GM21390 (cell line): ENCODE data around the gene PDLIM5.
"Not testable (repeated sequence)": the region's sequence is repeated elsewhere in the genome, so short reads cannot be mapped to it uniquely, and the experiment has no call there.

Experiments used
- ATAC-seq: cut with Tn5 transposase; IDR thresholded peaks from one replicate; pipeline ENCODE4 v1.9.1; 2021; ENCODE audit not compliant: unreplicated experiment

Gene PDLIM5

DNA sequence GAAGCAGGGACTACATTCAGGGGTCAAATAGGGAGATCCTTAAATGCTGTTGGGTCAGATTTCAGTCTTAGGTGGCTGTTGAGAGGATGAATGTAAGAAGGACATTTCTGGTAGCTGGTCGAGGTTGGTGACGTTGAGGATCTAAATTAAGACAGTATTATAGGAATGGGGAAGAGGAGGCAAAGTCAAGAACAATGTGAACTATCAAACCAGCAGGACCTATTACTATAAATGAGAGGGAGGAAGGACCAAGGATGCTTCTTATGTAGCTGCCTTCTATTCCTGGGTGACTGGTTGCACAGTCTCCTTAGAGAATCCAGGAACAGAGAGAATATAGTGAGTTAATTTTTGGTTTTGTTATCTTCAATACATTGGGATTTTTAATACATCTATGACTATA, 187.6 kb downstream of the PDLIM5 start:
- no peak for ATAC-seq

DNA sequence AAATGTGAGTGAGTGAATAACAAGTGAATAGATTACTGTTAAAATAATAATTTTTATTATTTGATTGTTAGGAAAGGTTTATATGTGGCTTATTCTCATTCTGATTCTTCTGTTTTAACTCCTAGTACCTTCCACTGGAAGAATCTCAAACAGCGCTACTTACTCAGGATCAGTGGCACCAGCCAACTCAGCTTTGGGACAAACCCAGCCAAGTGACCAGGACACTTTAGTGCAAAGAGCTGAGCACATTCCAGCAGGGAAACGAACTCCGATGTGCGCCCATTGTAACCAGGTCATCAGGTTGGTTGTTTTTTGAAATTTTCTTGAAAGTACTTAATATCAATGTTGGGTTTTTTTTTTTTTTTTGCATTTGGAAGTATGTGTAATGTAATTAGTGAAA, 188.4 kb downstream of the PDLIM5 start:
- no peak for ATAC-seq

GRCh38 chr4:94641702-94642560, 190.2 kb downstream of the PDLIM5 start:
- no peak for ATAC-seq

DNA sequence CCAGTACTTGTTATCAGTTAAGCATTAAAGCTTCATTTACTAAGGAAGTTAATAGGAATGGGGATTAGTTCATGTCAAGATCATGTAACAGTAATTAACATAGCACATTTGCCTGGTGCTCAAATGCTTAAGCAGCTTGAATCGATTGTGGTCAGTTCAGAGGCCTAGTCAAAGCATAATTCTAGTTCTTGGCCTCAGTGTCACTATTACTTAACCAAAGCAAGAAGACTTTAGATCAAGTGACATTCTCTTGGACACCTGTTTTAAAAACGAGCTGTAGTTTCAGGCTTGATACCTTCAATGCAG, 190.8 kb downstream of the PDLIM5 start:
- no peak for ATAC-seq

DNA sequence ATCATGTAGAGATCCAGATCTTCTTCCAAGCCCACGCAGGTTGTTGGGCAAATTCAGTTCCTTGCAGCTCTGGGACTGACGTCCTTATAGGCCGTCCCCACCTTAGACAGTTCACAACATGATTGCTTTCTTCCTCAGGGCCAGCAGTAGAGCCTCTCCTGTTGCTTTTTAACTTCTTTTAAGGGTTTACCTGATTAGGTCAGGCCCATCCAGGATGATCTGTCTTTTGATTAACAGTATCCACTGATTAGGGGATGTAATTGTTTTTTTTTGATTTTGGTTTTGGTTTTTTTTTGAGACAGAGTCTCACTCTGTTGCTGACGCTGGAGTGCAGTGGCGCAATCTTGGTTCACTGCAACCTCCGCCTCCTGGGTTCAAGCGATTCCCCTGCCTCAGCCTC, 197.0 kb downstream of the PDLIM5 start:
- no peak for ATAC-seq

- no peak for ATAC-seq
Observed at GRCh38 chr4:94649381-94650133, 197.8 kb downstream of the PDLIM5 start.

DNA sequence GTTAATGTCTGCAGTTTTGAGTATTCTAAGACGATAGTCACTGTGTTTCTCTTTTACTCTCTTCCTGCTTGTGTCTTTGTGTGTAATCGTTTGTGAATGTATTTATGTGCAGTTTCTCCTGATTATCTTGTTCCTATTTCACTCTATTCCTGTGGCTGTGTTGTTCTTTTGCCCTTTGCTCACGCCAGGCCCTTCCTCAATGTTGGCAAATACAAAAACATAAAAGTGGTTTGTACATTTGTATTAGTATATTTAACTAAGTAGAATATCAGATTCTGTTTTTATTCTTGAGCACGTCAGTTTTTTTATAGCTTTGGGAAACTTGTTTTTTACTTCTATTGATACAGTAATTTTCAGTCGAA, 198.4 kb downstream of the PDLIM5 start:
- no peak for ATAC-seq

DNA sequence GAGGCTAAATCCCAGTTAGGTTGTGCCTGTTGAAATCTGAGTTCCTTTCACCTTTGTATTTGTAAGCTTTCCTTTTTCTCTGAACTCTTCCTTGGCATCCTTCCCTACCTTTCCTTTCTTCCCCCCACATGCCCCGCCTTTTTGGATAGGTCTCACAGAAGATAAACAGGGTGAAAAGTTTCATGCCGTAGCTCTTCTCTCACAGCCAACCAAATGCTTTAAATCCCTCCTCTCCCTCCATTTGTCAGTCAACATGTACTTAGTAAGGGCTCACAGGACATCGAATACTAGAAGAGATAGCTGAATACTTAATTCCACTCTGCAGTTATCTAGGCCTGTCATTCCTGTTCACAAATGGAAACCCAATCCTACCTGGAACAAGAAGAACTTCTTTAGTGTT, 198.9 kb downstream of the PDLIM5 start:
- ATAC-seq, result no peak

- no peak for ATAC-seq
Observed at GRCh38 chr4:94653095-94653649, 201.4 kb downstream of the PDLIM5 start.

DNA sequence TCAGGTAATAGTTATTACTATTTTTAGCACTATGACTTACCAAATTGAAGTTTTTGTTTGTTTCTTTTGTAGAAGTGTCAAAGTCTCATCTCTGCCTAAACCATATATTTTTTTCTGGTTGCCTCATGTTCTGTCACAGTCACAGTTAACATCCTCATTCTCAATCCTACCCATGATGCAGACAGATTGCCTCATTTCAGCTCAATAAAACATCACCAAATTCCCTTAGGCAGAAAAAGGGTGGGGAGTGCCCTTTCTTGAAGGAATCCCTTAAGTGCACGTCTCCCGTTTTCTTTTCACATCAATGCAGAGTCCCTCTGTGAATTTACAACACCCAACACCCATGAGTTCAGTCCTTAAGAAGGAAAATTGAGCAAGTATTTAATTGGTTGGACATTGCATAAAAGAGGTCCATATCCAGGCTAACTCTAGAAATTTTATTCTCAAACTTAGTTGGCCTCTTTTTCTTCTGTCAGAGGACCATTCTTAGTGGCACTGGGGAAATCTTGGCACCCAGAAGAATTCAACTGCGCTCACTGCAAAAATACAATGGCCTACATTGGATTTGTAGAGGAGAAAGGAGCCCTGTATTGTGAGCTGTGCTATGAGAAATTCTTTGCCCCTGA, 202.4 kb downstream of the PDLIM5 start:
- ATAC-seq, result no peak

- no peak for ATAC-seq
Observed at GRCh38 chr4:94654714-94655113, 203.0 kb downstream of the PDLIM5 start.

- ATAC-seq, result no peak
Observed at GRCh38 chr4:94660614-94661013, 208.9 kb downstream of the PDLIM5 start.

DNA sequence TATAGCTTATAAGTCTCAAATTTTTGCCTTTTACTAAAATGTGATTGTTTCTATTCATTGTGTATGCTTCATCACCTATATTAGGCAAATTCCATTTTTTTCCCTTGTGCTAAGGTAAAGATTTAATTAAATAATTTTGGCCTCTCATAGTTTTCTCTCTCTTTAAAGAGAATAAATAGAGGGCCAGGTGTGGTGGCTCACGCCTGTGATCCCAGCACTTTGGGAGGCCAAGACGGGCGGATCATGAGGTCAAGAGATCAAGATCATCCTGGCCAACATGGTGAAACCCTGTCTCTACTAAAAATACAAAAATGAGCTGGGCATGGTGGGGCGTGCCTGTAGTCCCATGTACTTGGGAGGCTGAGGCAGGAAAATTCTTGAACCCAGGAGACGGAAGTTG, 213.3 kb downstream of the PDLIM5 start:
- ATAC-seq, result not testable (repeated sequence)

GRCh38 chr4:94665500-94666404, 214.0 kb downstream of the PDLIM5 start:
- no peak for ATAC-seq

DNA sequence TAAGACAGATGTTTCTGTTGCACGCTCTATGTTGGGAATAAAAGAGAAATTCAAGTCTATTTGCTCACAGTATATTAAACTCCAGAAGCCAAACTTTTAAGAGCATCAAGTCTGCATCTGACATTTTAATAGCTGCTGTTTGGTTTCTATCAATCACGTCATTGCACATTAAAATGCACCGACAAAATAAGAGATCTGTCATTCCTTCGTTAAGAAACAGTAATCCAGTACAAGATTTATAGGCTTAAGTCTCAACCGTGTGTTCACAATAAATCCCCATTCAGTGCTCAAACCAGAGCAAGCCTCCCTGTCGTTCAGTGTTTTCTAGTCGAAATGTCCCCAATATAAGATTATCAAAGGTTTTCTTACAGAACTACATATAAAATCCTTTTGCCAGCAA, 217.0 kb downstream of the PDLIM5 start:
- no peak for ATAC-seq

- ATAC-seq, result no peak
Observed at GRCh38 chr4:94669672-94670664, 218.2 kb downstream of the PDLIM5 start.

- no peak for ATAC-seq
Observed at GRCh38 chr4:94671113-94671512, 219.4 kb downstream of the PDLIM5 start.

DNA sequence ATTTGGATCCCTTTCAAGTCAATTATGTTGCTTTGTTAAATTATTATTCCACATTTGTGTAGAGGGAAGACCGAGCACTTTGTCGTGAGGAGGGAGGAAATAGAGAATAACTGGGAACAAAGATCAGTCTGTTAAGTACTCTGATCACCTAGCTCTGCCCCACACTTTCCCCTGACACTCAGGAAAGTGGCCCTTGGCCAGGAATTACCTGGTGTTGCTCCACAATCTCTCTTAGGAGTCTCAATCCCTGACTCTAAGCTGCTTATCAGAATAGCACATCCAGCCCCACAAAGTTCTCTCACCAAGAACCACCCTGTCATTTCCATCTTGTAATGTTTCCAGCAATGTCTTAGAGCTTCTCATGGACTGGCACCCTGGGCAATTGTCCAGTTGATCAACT, 222.2 kb downstream of the PDLIM5 start:
- ATAC-seq, result no peak

GRCh38 chr4:94676970-94677369, 225.2 kb downstream of the PDLIM5 start:
- ATAC-seq, result no peak

- ATAC-seq, result no peak
Observed at GRCh38 chr4:94678896-94679295, 227.2 kb downstream of the PDLIM5 start.
